Activated naive CD4-positive, alpha-beta T cell (primary cell): ENCODE measurements around the gene GPR50.

Experiments
- DNase-seq, 4 experiments: peaks; one replicate each; lab custom pipeline; 2025; lab: John Stamatoyannopoulos, UW

GPR50 gene

DNA sequence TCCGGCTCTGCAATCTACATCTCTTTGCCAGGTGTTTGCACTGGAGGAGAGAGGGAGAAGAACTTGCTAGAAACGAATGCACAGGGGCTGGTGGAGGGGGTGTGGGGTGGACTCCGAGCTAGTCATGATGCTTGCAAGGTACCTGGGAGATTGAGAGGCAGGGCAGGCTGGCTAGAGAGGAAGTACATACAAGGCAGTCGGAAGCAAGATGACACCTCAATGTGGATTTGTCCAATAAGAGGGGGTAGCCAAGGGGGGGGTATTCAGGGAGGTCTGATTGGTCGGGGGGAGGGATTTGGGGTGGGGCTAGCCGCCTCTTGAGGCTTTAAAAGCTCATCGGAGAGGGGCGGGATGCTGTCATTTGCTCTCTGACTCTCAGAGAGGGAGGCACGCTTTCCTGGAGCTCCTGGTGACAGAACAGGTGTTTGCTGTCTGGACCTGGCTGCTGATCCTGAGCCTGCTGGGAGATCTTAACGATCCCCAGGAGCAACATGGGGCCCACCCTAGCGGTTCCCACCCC, at the start of gene GPR50:
GPR50 (plus strand) TSS at position 354 of the 520 bp plus-strand sequence; CDS start at position 492, 138 bp downstream.
- no peak for DNase-seq

DNA sequence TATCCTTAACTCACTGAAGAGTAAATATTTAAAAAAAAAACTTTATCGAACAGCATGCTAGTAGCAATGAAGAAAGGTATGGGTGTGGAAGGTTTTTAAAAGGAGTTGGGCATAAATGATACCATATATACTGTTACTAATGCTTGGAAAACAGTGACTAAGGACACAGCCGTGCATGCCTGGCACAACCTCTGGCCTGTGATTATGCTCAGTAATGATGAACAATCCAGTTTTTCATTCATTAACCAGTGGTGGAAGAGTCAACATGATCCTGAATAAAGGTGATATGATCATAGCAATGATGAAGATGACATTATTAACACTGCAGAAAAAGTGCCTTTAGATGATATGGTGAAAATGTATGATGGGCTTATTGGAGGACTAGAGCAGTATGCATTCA, 43.9 kb upstream of the GPR50 start:
- no peak for DNase-seq

DNA sequence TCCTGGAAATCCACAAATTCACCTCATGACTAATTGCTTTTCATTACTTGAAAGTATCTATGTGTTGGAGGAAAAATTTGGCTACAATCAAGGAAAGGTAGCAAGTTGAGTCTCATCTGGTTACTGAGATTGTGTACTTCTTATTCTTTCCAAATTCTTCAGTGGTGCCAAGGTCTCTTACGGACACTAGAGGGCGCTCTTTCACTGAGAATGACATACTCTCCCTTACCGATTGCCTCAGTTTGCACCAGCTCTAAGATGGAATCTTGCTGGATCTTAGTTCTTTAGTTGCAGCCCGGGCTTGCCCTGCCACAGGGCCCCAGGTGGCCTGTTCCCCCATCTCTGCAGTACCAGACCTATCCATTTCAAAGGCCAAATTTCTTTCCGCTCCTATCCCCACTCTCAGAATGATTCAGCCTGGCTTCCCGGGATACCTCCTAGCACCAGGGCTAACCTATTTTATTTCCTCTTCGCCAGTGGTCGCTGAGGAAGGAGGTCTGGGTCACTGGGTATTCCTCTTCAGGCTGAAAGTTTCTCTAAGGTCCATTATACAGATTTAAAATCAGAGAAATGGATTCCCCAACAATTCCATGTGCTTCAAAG, 24.6 kb upstream of the GPR50 start:
- no peak for DNase-seq

DNA sequence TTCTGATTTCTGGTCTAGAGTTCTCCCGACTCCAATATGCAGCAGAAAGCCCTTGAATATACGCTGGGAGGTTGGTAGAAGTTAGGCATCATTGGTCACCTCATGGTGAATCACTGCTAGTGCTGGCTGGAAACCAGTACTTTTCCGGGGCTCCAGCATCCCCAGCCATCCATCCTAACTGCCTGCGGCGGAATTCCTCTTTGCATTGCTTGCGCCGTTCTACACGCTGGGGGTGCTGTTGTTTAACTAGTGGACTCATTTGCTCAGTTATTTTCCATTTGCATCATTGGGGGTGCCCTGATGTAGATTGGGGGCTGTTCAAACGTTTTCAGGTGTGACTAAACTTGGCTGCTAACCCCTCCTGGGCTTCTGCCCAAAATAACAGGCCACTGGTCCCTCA, 23.3 kb upstream of the GPR50 start:
- DNase-seq, result no peak

DNA sequence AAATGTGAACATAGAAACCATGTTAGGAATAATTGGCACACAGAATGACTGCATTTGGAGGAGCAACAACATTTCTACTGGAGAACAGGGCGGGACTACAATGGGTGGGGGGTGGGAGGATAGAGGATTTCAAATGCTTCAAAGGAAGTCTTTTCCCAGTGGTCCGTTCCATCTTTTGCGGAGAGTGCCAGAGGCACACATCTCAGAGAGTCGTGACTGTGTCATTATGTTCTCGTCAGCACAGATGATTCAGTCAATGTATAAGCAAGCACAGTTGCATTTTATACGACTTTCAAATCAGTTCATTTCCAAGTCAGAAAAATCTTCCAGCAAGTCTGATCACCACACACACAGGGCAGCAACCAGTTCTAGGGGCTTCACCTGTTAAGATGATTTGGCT, 22.7 kb upstream of the GPR50 start:
- DNase-seq, result no peak

DNA sequence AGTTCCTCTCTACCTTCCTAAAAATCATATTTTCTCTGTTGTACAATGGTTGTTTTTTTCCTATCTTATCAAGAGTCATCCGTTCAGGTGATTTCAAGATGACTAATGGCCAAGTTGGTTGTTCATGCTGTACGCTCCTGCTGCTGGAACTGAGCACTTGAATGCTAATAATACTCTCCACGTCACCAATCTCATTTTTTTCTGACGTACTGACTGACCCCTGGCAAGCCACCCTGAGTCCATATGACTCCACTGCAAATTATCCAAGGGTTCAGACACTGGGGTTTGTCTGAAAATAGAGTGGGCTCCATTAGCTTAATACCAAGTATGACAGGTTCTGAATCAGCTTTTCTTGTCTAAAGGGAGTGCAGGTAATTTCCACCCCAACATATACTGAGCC, 21.1 kb upstream of the GPR50 start:
- no peak for DNase-seq

DNA sequence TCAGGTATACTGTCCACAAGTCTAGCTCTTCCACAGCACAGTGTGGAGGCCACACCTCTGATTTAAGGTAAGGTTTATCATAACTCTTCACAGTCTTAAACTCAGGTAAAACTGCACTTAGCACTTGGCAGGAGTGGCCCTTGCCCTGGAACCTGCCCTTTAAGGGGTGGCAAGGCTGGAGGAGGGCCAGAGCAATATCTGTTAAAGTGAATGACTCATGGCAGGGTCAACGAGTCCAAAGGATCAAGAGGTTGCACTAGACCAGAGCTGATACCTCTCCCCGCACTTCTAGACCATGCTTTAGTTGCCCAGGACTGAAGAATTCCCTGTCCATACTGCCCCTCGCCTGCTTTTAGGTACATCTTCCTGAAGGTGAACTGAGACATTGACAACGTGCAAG, 14.7 kb upstream of the GPR50 start:
- DNase-seq, result no peak

DNA sequence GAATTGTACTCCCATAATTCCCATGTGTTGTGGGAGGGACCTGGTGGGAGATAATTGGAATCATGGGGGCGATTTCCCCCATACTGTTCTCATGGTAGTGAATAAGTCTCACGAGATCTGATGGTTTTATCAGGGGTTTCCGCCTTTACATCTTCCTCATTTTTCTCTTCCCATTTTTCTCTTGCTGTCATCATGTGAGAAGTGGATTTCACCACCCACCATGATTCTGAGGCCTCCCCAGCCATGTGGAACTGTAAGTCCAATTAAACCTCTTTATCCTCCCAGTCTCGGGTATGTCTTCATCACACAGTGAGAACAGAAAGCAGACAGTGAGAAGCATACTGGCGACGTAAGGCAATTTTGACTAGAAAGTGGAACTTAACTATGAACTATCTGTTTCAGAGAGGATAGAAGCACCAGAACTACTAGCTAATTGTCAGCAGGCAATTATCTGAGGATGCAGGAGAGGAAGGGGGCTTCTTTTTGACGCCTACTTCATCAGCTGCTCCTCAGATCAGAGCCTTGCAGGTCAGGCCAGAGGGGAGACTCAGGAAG, 8.5 kb upstream of the GPR50 start:
- no peak for DNase-seq

DNA sequence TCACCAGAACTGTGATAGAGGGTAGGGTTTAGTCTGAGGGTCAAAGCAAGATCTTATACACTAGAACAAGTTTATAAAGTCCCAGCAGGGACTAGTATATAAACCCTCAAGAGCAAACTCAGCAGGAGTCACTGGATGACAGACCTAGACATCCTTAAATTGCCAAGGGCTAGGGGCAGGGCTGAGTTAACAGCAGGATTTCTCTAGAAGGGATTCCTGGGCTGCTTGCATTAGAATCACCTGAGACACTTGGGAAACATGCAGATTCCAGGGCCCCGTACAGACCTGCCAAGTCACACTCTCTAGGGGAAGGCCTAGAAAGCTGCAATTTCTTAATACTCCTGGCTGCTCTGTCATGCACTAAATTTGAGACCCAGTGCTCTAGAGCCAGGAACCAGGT, 6.6 kb upstream of the GPR50 start:
- DNase-seq, result no peak

DNA sequence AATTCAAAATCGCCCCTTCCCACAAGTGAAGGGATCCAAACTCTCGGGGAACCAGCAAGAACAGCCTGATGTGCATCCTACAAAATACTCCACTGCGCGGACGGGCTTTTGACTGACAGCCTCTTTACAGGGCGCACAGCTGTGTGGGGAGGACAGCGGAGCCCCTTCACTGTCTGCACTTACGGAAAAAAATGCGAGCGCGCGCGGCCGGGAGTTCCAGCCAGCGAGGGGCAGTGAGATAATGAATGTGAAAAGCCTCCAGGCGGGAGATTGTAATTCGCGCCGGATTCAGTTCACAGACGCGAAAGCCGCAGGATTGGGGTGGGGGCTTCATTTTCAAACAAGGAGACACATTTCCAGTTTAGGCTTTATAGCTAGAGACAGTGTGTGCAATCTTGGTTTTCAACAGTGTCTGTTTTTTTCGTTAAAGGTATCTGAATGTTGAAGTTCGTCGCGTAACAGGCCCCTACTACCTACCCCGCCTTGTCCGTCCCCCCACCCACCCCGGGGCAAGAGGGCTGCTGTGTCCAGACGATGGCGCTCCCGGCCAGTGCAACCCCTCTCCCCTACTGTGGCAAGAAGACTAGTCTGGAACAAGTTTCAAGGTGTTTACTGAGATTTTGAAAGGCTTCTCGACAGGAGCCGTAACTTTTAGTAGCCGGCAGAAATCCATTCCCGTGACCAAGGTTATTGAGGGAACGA, 1.7 kb upstream of the GPR50 start:
- DNase-seq, result no peak

DNA sequence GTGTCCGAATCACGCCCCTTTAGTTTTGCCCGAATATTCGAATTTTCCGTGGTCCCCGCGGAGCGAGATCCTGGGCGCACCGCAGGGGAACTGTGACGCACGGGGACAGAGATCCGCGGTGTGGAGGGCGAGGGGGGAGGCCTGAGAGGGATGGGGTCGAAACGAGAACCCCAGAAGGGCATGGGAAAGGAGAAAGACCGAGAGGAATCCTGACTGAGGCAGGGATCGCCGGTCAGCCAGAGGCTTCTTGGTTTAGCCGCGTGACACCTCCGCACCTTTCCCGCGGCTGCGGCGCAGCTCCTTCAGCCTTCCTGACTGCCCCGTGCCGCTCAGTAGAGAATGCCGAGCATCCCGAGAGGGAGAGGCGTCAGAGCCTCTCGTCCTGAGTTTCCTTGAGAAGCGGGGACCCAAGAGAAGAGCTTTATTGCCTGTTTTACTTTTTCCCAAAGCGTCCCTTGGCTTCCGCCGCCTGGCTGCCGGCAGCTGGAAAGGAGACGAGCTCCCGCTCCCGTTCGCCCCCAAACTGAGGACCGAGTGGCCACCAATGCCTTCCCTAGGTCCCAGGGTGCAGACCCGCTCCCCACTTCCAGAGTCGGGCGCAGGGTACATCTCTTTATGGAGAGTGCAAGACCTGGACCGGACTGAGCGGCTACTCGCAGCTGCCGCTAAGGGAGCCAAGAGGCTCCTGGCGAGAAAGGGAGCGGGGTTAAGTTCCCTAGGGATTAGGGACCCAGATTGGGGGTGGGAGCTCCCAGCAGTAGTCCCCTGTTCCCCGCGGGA, 911 bp upstream of the GPR50 start:
- DNase-seq, result no peak

DNA sequence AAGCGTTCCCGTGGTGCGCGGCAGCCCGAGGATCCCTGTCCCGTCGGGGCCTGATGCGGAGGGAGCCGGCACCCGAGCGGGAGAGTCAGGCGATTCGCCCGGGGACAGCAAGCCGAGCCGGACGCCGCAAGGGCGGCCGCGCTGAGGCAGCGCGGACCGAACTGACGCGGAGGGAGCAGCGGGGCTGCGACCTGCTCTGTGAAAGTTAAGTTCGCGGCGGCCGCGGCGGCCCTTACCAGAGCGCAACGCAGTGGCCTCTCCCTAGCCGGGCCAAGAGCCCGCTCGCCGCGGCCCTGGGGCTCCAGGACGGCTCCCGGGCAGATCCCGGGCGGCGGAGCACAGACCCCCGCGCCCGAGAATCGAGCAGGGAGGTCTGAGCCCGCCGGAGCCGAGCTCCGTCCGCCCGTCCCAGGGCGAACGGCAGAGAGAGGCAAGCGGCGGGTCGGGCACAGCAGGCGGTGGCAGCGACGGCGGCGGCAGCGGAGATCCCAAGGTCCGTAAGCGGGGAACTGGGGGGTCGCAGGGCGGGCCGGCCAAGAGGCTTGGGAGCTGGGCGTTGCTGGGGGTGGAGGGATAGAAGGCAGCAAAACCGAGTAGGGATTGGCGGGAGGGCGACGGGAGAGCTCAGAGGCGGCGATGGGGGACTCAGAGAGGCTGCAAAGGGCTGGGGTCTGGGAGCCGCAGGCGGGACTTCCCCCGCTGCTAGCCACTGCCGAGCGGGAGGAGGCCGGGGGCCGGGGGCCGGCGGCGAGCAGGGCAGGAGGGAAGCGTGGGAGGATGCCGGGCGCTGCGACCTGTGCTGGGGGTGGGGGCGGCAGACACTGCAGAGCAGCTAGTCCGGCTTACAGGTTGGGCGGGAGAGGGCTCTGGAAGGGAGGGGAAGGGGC, 1.0 kb downstream of the GPR50 start:
- no peak for DNase-seq

DNA sequence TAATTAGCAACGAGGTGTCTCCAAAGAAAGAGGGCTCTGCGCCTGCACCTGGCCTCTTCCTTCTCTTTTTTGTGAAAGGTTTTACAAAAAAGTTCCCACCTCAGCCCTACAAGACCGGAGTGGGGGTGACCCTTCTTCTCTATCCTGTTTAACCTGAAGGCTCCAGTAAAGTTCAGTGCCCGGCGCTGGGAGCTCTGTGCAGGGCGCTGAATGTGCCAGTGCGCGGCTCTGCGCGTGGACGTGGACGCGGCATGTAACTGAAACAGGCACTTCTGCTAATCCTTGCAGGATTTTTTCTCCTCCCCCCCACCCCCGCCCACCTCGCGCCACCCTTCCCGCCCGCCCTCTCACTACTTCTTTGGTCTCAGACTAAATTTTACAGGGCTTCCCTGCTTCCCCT, 2.4 kb downstream of the GPR50 start:
- no peak for DNase-seq

DNA sequence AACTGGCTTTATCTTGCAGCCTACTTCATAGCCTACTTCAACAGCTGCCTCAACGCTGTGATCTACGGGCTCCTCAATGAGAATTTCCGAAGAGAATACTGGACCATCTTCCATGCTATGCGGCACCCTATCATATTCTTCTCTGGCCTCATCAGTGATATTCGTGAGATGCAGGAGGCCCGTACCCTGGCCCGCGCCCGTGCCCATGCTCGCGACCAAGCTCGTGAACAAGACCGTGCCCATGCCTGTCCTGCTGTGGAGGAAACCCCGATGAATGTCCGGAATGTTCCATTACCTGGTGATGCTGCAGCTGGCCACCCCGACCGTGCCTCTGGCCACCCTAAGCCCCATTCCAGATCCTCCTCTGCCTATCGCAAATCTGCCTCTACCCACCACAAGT, 4.0 kb downstream of the GPR50 start:
- DNase-seq, result no peak

DNA sequence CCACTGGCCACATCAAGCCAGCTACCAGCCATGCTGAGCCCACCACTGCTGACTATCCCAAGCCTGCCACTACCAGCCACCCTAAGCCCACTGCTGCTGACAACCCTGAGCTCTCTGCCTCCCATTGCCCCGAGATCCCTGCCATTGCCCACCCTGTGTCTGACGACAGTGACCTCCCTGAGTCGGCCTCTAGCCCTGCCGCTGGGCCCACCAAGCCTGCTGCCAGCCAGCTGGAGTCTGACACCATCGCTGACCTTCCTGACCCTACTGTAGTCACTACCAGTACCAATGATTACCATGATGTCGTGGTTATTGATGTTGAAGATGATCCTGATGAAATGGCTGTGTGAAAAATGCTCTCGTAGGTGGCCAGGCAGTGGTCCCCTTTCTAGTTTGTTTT, 4.7 kb downstream of the GPR50 start:
- DNase-seq, result no peak

DNA sequence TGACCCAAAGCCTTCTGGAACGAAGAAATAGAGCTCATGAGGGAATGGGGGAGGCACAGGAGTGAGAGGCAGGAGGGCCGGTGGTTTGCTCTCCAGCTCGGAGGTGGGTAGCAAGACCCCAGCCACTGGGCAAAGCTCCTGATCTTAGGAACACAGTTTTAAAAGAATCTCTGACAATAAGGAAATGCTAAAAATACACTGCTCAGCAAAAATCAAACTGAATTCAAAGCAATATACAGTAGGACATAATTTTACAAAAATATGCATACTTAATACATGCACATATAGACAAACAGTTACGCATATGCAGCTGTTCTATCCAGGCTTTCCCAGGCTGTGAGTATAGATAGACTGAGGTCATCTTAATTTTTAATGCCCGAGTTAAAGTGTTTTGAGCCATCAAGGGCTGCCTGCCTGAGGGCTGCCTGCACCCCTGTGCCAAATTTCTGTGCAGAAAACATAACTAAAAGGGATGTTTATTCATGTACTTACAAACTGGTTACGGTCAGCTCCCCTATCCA, 6.9 kb downstream of the GPR50 start:
- DNase-seq, result no peak

DNA sequence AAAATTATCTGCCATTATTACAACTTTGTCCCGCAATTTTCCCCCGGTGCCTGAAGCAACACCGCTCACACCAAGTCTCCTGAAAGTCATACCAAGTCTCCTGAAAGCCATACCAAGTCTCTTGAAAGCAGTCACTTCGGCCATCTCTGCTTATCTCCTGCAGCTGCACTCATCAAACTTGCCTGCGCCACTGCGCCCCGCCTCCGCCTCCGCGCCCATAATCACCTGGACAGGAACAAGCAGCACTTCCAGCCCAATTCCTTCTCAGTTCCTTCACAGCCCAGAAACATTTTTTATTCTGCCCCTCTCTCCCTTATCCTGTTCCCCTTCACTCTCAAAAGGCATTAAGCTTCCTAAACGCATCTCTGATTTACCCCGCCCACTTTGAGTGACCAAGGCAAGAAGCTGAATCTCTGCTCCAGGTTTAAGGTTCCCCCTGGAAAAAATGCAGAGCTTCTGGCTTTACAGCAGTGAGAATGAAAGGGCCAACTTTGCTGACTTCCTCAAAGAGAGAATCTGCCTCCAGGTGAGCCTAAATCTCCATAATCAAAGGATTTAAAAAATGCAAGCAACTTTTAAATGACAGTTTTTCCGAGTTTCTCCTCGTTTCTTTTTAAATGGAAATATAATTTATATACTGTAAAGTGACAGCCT, 7.7 kb downstream of the GPR50 start:
- DNase-seq, result no peak

DNA sequence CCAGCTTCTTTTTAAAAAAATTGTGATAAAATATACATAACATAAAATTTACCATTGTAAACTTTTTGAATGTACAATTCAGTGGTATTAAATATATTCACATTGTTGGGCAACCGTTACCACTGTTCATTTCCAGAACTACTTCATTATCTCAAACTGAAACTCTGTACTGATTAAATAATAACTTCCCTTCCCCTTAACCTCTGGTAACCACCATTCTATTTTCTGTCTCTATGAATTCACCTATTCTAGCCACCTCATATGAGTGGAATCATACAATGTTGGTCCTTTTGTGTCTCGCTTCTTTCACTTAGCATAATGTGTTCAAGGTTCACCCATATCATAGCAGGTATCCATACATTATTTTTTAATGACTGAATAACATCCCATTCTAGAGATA, 8.3 kb downstream of the GPR50 start:
- DNase-seq, result no peak

DNA sequence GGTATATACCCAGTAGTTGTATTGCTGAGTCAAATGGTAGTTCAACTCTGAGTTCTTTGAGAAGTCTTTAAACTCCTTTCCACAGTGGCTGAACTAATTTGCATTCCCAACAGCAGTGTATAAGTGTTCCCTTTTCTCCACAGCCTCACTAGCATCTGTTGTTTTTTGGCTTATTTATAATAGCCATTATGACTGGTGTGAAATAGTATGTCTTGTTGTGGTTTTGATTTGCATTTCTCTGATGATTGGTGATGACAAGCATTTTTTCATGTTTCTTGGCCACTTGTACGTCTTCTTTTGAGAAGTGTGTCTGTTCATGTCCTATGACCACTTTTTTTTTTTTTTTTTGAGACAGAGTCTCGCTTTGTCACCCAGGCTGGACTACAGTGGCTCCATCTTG, 30.5 kb downstream of the GPR50 start:
- no peak for DNase-seq

DNA sequence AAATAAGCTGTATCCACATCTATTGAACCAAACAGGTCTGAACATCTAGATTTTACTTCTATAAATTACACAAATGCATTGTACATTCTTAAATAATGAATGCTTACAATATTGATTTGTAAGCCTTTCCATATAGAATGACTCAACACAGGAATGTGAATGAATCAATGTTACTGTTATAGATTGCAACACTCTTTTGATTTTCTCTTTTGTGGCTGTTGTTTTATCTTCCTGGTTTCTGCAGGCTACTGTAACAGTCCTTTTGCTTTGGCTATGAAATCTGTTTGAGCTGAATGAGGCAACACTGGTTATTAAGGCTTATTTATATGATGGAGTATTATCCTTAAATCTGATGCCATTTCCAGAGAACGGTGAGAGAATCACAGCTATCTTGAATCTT, 49.5 kb downstream of the GPR50 start:
- no peak for DNase-seq

DNA sequence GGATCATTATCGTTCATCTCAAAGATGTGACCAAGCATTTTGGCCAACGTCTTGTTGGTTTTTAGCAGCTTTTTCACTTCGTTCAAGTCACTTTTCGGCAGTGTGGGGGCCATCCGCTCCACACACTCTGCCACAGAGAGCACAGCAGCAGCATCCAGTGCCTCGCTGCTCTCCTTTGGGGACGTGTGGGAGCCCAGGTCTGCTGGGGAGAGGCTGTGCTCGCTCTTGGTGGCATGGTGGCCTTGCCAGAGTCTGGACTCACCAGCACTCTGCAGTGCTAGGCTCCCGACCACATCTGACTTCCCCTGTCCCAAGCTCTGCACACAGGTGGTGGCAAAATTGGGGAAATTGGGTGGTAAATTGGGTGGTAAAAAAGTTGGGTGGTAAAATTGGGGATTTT, 50.6 kb downstream of the GPR50 start:
- no peak for DNase-seq
